HG02588 (cell line): Measurements from ENCODE around the gene MRPL24.

ENCODE experiments used
- ATAC-seq: cut with Tn5 transposase; IDR thresholded peaks from one replicate; pipeline ENCODE4 v1.9.1; 2021; ENCODE audit warnings: mild to moderate bottlenecking, moderate library complexity; ENCODE audit not compliant: unreplicated experiment

Gene MRPL24

GRCh38 chr1:156711011-156711817, 29.7 kb downstream of the MRPL24 start:
- ATAC-seq = no peak

DNA sequence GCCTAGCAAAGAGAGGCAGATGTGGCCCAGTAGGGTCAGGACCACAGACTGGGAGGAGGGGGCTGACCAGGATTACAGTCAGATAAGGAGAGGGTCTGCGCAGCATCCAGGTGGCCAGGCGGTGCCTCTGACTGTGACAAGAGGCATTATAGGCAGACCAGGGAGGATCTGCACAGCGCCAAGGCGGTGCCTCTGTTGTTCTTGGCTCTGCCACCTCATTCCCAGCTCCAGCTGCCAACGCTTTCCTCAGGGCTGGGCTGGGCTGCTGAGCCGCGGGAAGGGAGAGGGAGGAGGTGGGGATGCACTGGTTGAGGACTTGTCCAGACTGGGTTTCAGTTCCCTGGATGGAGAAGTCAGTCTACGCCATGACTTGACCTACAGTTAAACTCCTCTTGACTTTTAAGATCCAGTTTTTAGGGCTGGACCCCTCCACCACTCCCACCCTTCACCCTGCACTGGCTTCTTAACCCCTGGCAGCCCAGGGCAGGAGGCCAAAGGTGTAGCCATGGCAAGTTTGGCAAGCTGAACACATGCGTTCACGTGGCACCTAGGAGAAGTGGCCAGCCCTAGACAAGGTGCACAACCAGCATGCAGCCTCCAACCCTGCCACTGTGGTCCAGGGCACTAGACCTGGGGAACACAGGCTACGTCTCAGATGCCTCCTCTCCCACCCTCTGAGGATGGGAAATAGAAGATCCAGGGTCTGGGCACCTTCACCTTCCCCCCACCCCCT, 31.0 kb downstream of the MRPL24 start:
- no peak for ATAC-seq

- no peak for ATAC-seq
Measured at GRCh38 chr1:156709031-156709430, 31.9 kb downstream of the MRPL24 start.

DNA sequence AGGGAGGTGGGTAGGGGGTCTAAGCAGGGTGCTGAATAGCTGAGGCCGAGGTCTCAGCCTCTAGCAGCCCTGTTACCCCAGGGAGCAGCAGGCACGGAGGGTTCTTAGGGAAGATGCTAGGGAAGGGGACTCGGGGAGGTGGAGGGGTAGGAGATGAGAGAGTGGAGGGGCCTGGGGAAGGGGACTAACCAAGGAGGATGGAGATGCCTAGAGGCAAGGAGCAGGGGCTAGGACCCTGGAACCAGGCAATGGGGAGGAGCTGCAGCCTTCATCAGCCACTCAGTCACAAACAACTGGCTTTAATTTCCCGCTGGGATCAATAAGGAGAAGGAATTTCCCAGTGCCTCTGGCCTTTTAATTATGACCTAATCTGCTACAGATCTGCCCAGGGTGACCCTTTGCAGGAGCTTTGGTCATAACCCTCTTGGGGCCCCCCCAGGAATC, 32.6 kb downstream of the MRPL24 start:
- no peak for ATAC-seq

DNA sequence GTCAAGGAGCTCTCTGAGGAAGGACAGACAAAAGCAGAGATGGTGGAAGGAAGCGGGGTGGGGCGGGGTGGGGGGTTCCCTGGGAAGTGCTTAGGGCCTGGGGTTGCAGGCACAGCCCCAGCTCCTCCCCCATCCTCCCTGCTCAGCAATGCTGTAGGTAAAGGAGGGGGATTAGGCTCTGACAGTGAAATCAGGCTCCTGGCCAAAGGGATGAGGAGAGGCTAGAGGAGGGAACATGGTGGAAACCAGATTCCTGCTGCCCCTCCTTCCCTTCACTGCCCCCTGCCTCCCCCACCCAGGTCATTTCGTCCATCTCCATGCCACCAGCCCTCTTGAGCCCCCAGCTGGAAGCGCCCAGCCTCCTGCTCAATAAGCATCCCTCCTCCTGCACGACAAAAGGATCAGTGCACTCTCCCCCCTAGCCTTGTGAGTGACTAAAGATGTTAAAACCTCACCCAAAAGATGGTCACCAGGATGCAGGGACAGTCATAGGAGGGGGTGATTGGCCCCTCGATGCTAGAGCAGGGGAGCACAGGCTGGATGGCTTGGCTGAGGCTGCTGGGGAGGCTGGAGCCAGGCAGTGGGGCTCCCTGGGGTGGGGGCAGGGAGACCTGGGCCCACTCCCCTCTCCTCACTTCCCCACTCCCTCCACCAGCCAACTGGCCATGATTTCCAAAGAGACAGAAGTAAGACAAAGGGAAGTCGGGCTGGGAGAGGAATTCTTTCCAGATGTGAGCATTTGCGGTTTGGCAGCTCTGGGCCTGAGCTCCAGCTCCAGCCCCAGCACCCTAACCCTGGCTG, 33.3 kb downstream of the MRPL24 start:
- ATAC-seq = no peak

GRCh38 chr1:156706657-156707416, 34.1 kb downstream of the MRPL24 start:
- ATAC-seq = no peak

DNA sequence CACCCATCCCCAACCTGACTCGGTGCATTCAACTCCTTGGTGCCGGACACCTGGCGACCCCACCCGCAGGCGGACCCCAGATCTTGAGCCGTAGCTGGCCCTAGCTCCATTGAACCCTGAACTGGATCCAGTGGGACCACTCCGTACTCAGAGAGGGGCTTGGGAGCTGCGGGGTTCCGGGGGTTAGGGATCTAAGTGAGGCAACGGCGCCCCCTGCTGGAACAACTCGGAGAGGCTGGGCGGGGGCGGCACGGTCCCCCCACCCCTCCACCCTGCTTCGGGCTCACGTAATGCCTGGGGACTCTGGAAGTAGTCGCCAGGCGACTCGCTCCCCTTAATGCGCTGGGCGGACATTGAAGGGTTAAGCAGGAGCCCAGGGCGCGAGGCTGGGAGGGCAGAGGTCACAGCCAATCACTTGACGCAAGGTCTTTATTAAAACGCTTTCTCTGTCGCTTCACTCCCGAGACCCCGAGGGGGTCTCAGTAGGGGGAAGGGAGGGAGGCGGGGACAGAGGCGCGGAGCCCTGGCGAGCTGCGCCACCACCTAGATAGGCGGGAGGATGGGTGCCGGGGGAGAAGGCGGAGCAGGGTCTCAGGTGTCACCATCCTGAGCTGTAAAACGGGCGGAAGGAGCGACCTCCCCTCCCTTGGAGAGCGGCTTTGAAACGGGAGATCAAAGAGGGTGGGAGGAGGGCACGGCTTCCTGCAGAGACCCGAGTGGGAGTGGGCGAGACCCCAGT, 34.8 kb downstream of the MRPL24 start:
- ATAC-seq = no peak

- no peak for ATAC-seq
Measured at GRCh38 chr1:156705321-156705917, 35.5 kb downstream of the MRPL24 start, which contains the start of gene CRABP2. Gene CRABP2 (minus strand): TSS chr1:156705583. CDS start chr1:156705446, 137 bp downstream.

- ATAC-seq = no peak
Measured at GRCh38 chr1:156704930-156705320, 36.0 kb downstream of the MRPL24 start.

DNA sequence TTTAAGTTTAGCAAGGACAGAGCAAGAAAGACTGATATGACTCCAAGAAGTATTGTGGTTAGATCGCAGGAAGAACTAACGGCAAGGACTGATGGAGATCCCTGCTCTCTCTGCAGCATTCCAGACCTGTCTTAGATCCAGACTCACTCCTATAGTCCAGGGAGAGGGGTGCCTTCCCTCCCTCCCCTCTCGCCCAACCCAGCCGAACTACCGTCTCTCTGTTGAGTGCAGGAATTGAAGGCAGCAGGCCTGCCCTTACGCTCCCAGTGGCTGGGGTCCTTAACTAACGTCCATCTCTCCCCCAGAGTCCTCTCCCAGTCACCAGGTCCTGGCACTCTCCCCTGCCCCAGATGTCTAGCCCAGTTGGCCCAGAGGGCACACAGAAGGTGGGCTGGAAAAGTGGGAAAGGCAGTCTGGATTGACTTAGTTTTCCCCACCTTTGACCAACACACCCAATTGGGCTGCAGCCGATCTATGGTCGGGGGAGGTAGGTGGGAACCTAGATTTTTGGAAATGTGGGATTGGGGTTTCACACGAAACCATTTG, 36.6 kb downstream of the MRPL24 start:
- no peak for ATAC-seq

- ATAC-seq = no peak
Measured at GRCh38 chr1:156703741-156704140, 37.1 kb downstream of the MRPL24 start.

DNA sequence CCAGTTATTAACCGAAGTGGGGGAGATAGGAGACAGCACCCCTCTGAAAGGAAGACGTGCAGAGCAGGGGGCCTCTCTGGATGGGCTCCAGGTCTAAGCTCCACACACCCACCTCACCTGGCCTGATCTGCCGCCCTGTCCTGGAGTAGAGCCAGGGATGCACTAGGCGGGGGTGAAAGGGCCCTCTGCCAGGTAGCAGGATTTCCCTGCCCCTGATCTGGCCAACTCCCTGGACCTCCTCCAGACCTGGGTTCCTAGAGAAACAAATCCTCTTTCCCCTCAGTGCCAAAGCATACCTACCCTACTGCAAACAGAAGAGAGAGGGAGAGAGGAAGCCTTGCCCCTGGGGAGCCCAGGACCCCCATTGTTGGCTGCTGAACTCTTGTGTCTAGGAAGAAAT, 37.6 kb downstream of the MRPL24 start:
- no peak for ATAC-seq

- ATAC-seq = no peak
Measured at GRCh38 chr1:156700736-156701531, 40.0 kb downstream of the MRPL24 start.

- ATAC-seq = no peak
Measured at GRCh38 chr1:156698995-156699394, 41.9 kb downstream of the MRPL24 start.

- no peak for ATAC-seq
Measured at GRCh38 chr1:156697481-156697880, 43.4 kb downstream of the MRPL24 start.

DNA sequence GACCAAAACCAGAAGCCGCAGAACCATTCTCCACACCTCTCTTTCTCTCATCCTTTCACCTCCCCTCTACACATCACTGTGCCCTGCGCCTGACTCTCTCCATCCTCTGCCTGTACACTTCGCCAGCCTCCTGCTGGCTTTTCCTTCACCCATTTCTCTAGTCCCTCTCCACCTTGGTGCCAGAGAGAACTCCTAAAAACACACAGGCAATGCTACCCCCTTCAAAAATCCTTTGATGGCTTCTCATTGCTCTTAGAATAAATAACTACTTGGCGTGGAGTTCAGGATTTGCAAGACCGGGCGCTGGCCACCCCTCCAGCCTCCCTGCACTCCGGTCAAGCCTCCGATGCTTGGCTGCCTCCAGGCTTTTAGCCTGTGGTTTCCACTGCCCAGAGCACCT, 44.1 kb downstream of the MRPL24 start:
- ATAC-seq = no peak

- ATAC-seq = no peak
Measured at GRCh38 chr1:156694690-156694962, 46.3 kb downstream of the MRPL24 start.

DNA sequence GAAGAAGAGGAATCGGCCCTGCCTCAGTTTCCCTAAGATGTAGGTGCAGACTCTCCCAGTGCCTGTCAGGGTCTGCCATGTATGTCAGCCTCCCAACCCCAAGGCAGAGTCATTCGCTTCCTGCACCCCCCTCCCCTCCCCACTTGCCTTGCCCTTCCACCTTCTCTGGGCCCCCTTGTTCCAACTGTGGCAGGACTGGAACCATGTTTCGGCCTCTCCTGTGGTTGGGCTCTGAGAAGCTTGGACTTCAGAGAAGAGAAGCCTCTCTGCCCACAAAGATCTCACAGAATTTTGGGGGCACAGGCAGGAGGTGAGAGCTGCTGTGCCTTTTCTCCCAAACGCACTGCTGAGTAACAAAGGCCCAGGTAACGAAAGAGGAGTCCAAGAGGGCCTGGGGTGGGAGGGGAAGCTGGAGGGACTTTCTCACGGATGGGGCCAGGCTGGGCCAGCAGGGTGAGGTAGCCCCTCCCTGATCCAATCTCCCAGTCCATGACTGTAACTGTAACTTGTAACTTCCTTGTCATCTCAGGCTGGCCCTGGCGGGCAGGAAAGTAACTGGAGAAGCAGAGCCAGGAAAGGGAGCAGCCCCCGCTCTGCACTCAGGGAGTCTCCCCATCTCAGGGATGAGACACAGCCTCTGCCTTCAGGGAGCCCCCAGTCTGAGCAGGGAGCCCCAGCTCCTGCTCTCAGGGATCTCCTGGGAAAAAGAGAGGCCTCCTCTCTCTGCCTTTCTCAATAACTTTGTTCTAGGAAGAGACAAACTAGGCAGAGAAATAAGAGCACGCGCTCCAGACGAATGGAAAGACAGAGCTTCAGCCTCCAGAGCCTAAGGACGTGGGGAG, 46.8 kb downstream of the MRPL24 start:
- ATAC-seq = no peak
